Psoas muscle (tissue), 8 donors: Measurements from ENCODE around the gene VRTN. TPM values are rescaled to one million over a fixed set of nuclear protein-coding genes. Genes with fewer than 3 reads are reported as not detected.

Experiments
- ATAC-seq, 4 donors: fragments of 200-7000 bp; cut with Tn5 transposase; one replicate each; pipeline ENCODE4 v1.9.1; 2020; ENCODE audit warnings: moderate library complexity in 3 of 4, mild to moderate bottlenecking in 2 of 4
- DNase-seq, 2 donors: peaks; one replicate each; pipeline ENCODE4 v3.0.0-alpha.2; 2020
- H3K27ac ChIP-seq: fragments of 200-600 bp; one replicate; pipeline ENCODE4 v1.8.0; 2022
- H3K27me3 ChIP-seq, 3 donors: fragments of 200-600 bp in 1 of 3; one replicate each; pipeline versions ENCODE4 v1.6.1 to v1.8.0; 2013 to 2022; ENCODE audit warnings: low read length in 2 of 3, mild to moderate bottlenecking in 2 of 3, moderate library complexity in 1 of 3; ENCODE audit not compliant: insufficient read depth in 3 of 3
- H3K36me3 ChIP-seq, 2 donors: fragments of 200-600 bp in 1 of 2; one replicate each; pipeline versions ENCODE4 v1.6.1 to v1.8.0; 2013 to 2022; ENCODE audit warnings: low read depth in 1 of 2, mild to moderate bottlenecking in 1 of 2, moderate library complexity in 1 of 2; ENCODE audit not compliant: insufficient read depth in 1 of 2
- H3K4me1 ChIP-seq: fragments of 200-600 bp; one replicate; pipeline ENCODE4 v1.8.0; 2022
- H3K4me3 ChIP-seq: fragments of 200-600 bp; one replicate; pipeline ENCODE4 v1.8.0; 2022; ENCODE audit warnings: mild to moderate bottlenecking
- H3K9me3 ChIP-seq: fragments of 200-600 bp; one replicate; pipeline ENCODE4 v1.8.0; 2022
- CTCF ChIP-seq: fragments of 200-600 bp; IDR thresholded peaks from one replicate; pipeline ENCODE4 v1.8.0; 2022; ENCODE audit warnings: antibody characterized with exemption
- WGBS, 3 donors: extraction: QIAGEN DNeasy Blood & Tissue Kit; methylation state at CpG; one replicate each; pipeline versions ENCODE4 v1.1.6 to v1.1.7; 2013; 5-methylcytosine and 5-hydroxymethylcytosine counted together
- intact Hi-C, 2 donors: fragments of 100-400 bp; cut with DNase I; formaldehyde crosslinking; loops; one replicate each; pipeline versions ENCODE4 v1.11.0 to v1.14.2; 2022
- polyA plus RNA-seq, 3 donors: library from polyadenylated mRNA; stranded (reverse); fragments of 200-250 nt; gene quantifications; one replicate each; pipeline ENCODE4 v1.2.3, GENCODE V29; 2013
- total RNA-seq, 4 donors: library from RNA; stranded (reverse); fragmentation: NEBNext Ultra II Directional in 2 of 4; extraction: Animal tissue kit (Norgen Biotek cat#: 25700) in 2 of 4; gene quantifications; one replicate each; pipeline versions ENCODE4 v1.2.1 to v1.2.4, GENCODE V29; 2021 to 2023
- donor health status: healthy with polysubstance abuse.
- donor health status: DM: no; HTN: no; CAD: no; lungs with moderate emphysema.
- donor health status: Bipolar disorder and iron deficiency.
- donor health status: healthy.
- donor health status: DM: yes; HTN: yes; CAD: no.
- donor health status: DM: no; HTN: no; CAD: no.
- donor health status: DM: no; HTN: no; CAD: no.
- donor health status: DM: yes; HTN: yes; CAD: no.

VRTN gene
- total and polyA plus RNA-seq, 7 donors = not detected

- Histone ChIP-seq H3K27ac (no peak overlapping the region), H3K9me3 (no peaks in the 10 kb centered on the region), H3K36me3 (no peaks in the 10 kb centered on the region), H3K27me3 (peaks cover 0 to 8% (median 0%) of the 10 kb centered on the region in 3 donors), H3K4me3 (no peak overlapping the region), H3K4me1 (no peaks in the 10 kb centered on the region)
- DNase-seq (no peak), ATAC-seq (no peak)
- intact Hi-C loops = loop anchor here in 1 of 2 donors (5.0 kb wide), 1 partner anchor 132 kb away; the partner anchor contains the start of genes ISCA2 and NPC2
- 52 to 71% (median 65%) methylated on average over 3 of the region's 3 CpGs for WGBS, 3 donors
- no peak for TF ChIP-seq CTCF
Observed at GRCh38 chr14:74360163-74360562, 11.9 kb downstream of the VRTN start.

DNA sequence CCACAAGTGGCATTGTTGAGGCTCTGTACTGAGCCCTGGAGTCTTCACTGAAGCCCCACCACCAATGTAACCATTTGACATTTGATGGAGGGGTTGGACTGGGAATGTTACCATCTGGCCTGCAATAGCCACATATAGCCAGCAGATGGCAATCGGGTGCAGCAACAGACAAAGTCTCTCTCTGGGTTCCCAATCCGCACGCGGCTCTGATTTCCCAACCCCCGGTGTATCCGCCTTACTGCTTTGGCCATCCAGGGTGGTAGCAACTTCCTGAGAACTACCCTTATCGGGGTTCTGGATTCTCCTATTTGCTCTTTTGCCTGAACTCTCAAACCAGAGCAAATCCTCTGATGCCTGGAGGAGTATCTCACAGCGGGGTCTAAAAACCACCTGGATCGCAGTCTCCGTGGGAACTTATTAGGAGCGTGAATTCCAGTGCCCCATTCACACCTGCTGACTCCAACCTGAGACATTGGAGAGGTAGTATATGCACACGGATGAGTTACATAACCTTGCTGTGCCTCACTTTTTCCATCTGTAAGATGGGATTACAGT lies 14.2 kb downstream of the VRTN start:
- H3K27ac ChIP-seq = no peak overlapping the region
- intact Hi-C loops = loop anchor here (2.0 to 5.0 kb wide), 3 partner anchors 116 to 250 kb away; partner anchors contain the start of genes ISCA2 (in 1 of the 2), LTBP2 (in 1 of the 2) and NPC2 (in 1 of the 2)
- TF ChIP-seq CTCF = peak; percentile 92
- no peaks in the 10 kb centered on the region for H3K36me3 ChIP-seq
- peak; percentile 83 to 90 for DNase-seq
- no peaks in the 10 kb centered on the region for H3K4me1 ChIP-seq
- H3K27me3 ChIP-seq = peaks cover 0 to 8% (median 4%) of the 10 kb centered on the region in 3 donors
- H3K9me3 ChIP-seq = no peaks in the 10 kb centered on the region
- 20 to 22% (median 20%) methylated on average over 12 of the region's 12 CpGs for WGBS, 3 donors
- ATAC-seq = peak; percentile 85 to 92 (median 90)
- no peak overlapping the region for H3K4me3 ChIP-seq

GRCh38 chr14:74364271-74364880 lies 16.1 kb downstream of the VRTN start:
- peaks cover 0 to 8% (median 4%) of the 10 kb centered on the region in 3 donors for H3K27me3 ChIP-seq
- no peak overlapping the region for H3K4me3 ChIP-seq
- H3K27ac ChIP-seq = no peak overlapping the region
- no peaks in the 10 kb centered on the region for H3K4me1 ChIP-seq
- TF ChIP-seq CTCF = no peak
- intact Hi-C loops = loop anchor here in 1 of 2 donors (5.0 kb wide), 1 partner anchor 128 kb away; the partner anchor contains the start of genes ISCA2 and NPC2
- WGBS, 3 donors = 70 to 72% (median 70%) methylated on average over 7 of the region's 7 CpGs
- no peak for ATAC-seq
- DNase-seq = no peak
- H3K36me3 ChIP-seq = no peaks in the 10 kb centered on the region
- H3K9me3 ChIP-seq = no peaks in the 10 kb centered on the region

- DNase-seq (no peak), ATAC-seq (no peak)
- no peaks in the 10 kb centered on the region for H3K36me3 ChIP-seq
- intact Hi-C loops = no loop called here
- no peaks in the 10 kb centered on the region for H3K9me3 ChIP-seq
- TF ChIP-seq CTCF = no peak
- no peak overlapping the region for H3K4me3 ChIP-seq
- 87 to 95% (median 89%) methylated on average over 6 of the region's 6 CpGs for WGBS, 3 donors
- H3K27me3 ChIP-seq = peaks cover 0 to 4% (median 0%) of the 10 kb centered on the region in 3 donors
- no peak overlapping the region for H3K27ac ChIP-seq
- no peaks in the 10 kb centered on the region for H3K4me1 ChIP-seq
Observed at GRCh38 chr14:74368026-74368425, 19.8 kb downstream of the VRTN start.
